ENCODE results near the gene AUTS2. TPM values are rescaled to one million over a fixed set of nuclear protein-coding genes. Genes with fewer than 3 reads are reported as not detected.

The AUTS2 gene
- total and polyA plus RNA-seq, 4 donors, result 4.9 to 24.4 (median 7.0) TPM

DNA sequence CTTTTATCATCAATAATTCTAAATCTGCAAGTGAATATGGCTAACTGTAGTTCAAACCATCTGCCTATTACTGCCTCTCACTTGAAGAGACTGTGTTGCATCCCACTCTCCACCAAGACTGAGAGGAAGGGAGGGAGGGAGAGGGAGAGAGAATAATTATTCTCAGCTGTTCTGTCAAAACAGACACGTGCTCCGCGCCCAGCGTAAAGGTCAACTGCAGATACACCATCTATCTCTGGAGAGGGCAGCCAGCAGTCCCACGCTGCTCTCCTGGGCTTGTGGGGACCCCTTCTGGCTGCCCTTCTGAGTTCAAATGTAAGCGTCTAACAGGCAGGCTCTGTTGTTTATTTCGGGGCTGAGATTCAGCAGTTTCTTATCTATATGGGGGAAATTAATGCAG lies 908.2 kb downstream of the AUTS2 start:
- no peak overlapping the region for H3K9ac ChIP-seq (ENCODE audit: low read depth in 1 of 2, low read length in 2 of 2)
- no peaks in the 10 kb centered on the region for H3K9me3 ChIP-seq (ENCODE audit: control insufficient read depth in 4 of 4, low read length in 3 of 4)
- no peak overlapping the region for H3K4me3 ChIP-seq (ENCODE audit: low read depth in 1 of 3, low read length in 3 of 3)
- H3K36me3 ChIP-seq (ENCODE audit: control insufficient read depth in 4 of 4, insufficient read depth in 3 of 4, low read depth in 1 of 4, low read length in 3 of 4), result no peaks in the 10 kb centered on the region
- no peaks in the 10 kb centered on the region for H3K27me3 ChIP-seq (ENCODE audit: control insufficient read depth in 4 of 4, insufficient read depth in 4 of 4, low read length in 3 of 4)
- H3K4me1 ChIP-seq (ENCODE audit: control insufficient read depth in 4 of 4, insufficient read depth in 4 of 4, low read length in 3 of 4), result peaks cover 5 to 17% (median 10%) of the 10 kb centered on the region in 4 donors
- no peak overlapping the region for H3K27ac ChIP-seq (ENCODE audit: low read depth in 1 of 2, low read length in 2 of 2)
- DNase-seq (ENCODE audit: low spot score), result no peak
- TF ChIP-seq NR2F2 (IDR thresholded peaks at IDR 0.05) (no peak), RAD21 (IDR thresholded peaks at IDR 0.05) (peak; percentile 84 to 86), HNF4A (conservative IDR thresholded peaks at IDR 0.05) (peak; percentile 23 to 38), RXRA (IDR thresholded peaks at IDR 0.05) (peak; percentile 22 to 41), HNF4G (IDR thresholded peaks at IDR 0.05) (no peak), YY1 (IDR thresholded peaks at IDR 0.05) (no peak), FOXA1 (IDR thresholded peaks at IDR 0.05) (no peak), TAF1 (conservative IDR thresholded peaks at IDR 0.05) (no peak)
- TF ChIP-seq, protein P1, sequence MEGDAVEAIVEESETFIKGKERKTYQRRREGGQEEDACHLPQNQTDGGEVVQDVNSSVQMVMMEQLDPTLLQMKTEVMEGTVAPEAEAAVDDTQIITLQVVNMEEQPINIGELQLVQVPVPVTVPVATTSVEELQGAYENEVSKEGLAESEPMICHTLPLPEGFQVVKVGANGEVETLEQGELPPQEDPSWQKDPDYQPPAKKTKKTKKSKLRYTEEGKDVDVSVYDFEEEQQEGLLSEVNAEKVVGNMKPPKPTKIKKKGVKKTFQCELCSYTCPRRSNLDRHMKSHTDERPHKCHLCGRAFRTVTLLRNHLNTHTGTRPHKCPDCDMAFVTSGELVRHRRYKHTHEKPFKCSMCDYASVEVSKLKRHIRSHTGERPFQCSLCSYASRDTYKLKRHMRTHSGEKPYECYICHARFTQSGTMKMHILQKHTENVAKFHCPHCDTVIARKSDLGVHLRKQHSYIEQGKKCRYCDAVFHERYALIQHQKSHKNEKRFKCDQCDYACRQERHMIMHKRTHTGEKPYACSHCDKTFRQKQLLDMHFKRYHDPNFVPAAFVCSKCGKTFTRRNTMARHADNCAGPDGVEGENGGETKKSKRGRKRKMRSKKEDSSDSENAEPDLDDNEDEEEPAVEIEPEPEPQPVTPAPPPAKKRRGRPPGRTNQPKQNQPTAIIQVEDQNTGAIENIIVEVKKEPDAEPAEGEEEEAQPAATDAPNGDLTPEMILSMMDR (IDR thresholded peaks at IDR 0.05; ENCODE audit: low read depth, low read length, missing input control), result peak; percentile 42
- TF ChIP-seq, protein P2, sequence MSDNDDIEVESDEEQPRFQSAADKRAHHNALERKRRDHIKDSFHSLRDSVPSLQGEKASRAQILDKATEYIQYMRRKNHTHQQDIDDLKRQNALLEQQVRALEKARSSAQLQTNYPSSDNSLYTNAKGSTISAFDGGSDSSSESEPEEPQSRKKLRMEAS (IDR thresholded peaks at IDR 0.05), result no peak
- 53% methylated on average over 7 of the region's 7 CpGs for WGBS

DNA sequence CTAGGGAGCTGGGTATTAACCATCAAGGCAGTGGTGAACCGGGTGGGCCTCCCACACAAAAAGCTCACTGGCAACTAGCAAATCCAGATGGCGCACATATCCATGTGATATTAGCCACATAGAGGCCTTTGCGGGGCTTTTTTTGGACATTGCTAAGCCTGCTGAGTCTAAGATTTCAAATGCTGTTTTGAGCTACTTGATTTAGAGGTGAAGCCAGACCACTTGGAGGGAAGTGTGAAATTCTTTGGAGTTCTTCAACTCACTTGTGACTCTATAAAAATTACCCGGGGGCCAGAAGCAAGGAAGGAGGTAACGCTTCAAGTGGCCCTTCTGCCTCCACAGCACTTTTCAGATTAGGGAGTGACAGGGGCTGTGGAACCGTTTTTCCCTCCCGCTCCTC lies 913.9 kb downstream of the AUTS2 start:
- no peak for DNase-seq (ENCODE audit: low spot score)
- Histone ChIP-seq H3K27me3 (ENCODE audit: control insufficient read depth in 4 of 4, insufficient read depth in 4 of 4, low read length in 3 of 4) (no peaks in the 10 kb centered on the region), H3K9me3 (ENCODE audit: control insufficient read depth in 4 of 4, low read length in 3 of 4) (no peaks in the 10 kb centered on the region), H3K4me1 (ENCODE audit: control insufficient read depth in 4 of 4, insufficient read depth in 4 of 4, low read length in 3 of 4) (no peaks in the 10 kb centered on the region), H3K36me3 (ENCODE audit: control insufficient read depth in 4 of 4, insufficient read depth in 3 of 4, low read depth in 1 of 4, low read length in 3 of 4) (no peaks in the 10 kb centered on the region), H3K4me3 (ENCODE audit: low read depth in 1 of 3, low read length in 3 of 3) (no peak overlapping the region), H3K27ac (ENCODE audit: low read depth in 1 of 2, low read length in 2 of 2) (no peak overlapping the region), H3K9ac (ENCODE audit: low read depth in 1 of 2, low read length in 2 of 2) (no peak overlapping the region)
- WGBS, result 94% methylated on average over 7 of the region's 7 CpGs
- TF ChIP-seq, protein P3, sequence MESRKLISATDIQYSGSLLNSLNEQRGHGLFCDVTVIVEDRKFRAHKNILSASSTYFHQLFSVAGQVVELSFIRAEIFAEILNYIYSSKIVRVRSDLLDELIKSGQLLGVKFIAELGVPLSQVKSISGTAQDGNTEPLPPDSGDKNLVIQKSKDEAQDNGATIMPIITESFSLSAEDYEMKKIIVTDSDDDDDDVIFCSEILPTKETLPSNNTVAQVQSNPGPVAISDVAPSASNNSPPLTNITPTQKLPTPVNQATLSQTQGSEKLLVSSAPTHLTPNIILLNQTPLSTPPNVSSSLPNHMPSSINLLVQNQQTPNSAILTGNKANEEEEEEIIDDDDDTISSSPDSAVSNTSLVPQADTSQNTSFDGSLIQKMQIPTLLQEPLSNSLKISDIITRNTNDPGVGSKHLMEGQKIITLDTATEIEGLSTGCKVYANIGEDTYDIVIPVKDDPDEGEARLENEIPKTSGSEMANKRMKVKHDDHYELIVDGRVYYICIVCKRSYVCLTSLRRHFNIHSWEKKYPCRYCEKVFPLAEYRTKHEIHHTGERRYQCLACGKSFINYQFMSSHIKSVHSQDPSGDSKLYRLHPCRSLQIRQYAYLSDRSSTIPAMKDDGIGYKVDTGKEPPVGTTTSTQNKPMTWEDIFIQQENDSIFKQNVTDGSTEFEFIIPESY (IDR thresholded peaks at IDR 0.05), result no peak
- no peak for TF ChIP-seq NR2F2 (IDR thresholded peaks at IDR 0.05)
- TF ChIP-seq, protein P4, sequence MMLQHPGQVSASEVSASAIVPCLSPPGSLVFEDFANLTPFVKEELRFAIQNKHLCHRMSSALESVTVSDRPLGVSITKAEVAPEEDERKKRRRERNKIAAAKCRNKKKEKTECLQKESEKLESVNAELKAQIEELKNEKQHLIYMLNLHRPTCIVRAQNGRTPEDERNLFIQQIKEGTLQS (IDR thresholded peaks at IDR 0.05), result no peak
- TF ChIP-seq JUND (IDR thresholded peaks at IDR 0.05), result no peak
- TF ChIP-seq RAD21 (IDR thresholded peaks at IDR 0.05), result no peak
- TF ChIP-seq SP1 (IDR thresholded peaks at IDR 0.05), result no peak
- TF ChIP-seq, protein P5, sequence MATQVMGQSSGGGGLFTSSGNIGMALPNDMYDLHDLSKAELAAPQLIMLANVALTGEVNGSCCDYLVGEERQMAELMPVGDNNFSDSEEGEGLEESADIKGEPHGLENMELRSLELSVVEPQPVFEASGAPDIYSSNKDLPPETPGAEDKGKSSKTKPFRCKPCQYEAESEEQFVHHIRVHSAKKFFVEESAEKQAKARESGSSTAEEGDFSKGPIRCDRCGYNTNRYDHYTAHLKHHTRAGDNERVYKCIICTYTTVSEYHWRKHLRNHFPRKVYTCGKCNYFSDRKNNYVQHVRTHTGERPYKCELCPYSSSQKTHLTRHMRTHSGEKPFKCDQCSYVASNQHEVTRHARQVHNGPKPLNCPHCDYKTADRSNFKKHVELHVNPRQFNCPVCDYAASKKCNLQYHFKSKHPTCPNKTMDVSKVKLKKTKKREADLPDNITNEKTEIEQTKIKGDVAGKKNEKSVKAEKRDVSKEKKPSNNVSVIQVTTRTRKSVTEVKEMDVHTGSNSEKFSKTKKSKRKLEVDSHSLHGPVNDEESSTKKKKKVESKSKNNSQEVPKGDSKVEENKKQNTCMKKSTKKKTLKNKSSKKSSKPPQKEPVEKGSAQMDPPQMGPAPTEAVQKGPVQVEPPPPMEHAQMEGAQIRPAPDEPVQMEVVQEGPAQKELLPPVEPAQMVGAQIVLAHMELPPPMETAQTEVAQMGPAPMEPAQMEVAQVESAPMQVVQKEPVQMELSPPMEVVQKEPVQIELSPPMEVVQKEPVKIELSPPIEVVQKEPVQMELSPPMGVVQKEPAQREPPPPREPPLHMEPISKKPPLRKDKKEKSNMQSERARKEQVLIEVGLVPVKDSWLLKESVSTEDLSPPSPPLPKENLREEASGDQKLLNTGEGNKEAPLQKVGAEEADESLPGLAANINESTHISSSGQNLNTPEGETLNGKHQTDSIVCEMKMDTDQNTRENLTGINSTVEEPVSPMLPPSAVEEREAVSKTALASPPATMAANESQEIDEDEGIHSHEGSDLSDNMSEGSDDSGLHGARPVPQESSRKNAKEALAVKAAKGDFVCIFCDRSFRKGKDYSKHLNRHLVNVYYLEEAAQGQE (IDR thresholded peaks at IDR 0.05), result no peak
- no peak for TF ChIP-seq HNF4G (IDR thresholded peaks at IDR 0.05)
- TF ChIP-seq EGR1 (IDR thresholded peaks at IDR 0.05; ENCODE audit: low read depth in 2 of 2), result no peak
- TF ChIP-seq TAF1 (conservative IDR thresholded peaks at IDR 0.05), result no peak
- no peak for TF ChIP-seq FOXA1 (IDR thresholded peaks at IDR 0.05)
